ENCODE measurements around the gene SPTLC3.
A peak's percentile ranks its signal among the peaks of the same experiment; 100 is the strongest.

SPTLC3 gene

DNA sequence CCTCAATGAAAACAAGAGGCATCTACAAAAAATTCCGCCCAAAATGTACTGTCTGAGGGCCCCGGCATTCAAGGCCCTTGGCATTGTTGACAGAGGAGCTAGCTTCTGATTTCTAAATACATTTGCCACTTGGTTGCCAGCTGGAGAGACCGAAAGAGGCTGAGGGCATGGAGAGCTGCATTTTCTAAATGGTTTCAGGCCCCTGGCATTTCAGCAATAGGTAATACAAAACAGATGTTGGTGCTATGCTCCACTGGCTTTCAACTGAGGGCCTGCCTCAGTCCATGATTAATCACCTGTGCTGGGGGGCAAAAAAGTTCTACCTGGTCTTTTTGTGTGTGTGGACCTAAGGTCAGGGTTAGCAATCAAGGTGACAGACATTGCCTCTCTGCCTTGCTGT, 132.8 kb downstream of the SPTLC3 start:
- DNase-seq, result peak; percentile 8

DNA sequence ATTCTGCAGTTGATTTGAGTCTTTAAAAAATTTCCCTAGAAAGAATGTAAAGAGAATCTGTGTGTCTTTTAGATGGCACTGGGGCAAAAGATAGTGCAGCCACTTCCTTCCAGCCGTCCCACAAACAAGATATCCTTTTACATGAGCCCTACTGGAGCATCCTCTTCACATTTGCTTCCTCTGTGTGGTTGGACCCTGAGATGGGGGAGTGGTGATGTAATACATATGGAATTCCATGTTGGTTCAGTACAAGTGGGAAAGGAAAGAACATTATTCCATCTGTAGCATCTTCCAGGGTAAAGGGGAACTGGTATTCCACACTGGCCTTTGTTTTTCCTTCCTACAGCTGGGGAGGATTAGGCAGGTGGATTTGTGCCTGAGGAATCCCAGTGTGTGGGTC, 133.4 kb downstream of the SPTLC3 start:
- DNase-seq, result peak; percentile 37

DNA sequence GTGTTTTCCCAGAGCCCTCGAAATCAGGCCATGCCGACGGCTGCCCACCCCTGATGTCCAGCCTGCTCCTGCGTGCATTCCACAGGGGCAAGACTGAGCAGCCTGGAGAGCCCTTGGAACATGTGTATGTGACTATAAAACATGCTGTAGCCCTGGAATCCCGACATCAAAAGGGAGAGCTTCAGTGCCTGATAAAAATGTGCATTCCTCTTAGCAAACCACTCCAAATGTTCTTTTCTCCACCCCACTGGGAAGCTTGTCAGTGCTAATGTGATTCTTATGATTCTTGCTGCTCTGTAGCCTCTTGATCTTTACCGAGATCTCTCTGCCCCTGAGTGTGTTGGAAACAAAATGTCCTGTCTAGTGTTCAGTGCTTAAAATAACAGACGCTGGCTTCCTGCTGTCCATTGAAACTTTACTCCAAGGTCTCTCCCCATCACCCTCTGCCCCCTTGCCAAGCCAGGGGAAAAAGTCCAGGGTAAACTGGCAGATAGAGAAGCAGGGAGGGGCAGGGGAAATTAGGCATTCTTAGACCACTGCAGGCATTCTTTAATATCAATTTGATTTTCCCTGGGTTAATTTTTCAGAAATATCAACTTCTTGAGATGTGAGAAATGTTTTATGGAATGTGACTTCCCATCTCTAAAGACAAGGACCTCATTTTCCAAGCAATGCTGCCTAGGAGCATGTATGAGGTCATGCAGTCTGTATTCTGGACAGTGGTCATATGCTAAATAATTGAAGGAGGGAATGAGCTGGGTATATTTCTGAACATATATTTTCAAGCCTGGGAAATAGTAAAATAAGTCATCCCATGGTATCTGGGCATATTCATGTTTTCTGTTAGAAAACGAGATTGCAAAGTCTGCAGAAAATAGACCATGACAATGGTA, 138.5 kb downstream of the SPTLC3 start:
- peak; percentile 5 for DNase-seq

DNA sequence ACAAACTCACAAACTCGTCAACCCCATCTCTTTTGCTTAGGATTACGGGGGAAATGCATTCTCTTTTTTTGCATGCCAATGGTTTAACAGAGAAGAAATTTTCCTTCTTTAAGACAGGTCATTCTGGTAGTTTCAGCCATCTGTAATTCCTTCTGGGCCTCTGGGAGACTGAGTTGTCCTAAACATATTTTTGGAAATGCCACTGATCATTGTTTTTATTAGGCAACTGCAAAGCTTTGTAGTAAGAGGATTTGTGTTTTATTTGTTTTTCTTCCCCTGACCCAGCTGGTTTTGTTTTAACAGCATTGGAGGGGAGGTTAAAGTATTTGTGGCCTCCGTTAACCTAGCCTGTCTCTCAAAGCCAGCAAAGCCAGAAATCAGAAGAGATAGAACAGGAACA, 139.2 kb downstream of the SPTLC3 start:
- no peak for DNase-seq

DNA sequence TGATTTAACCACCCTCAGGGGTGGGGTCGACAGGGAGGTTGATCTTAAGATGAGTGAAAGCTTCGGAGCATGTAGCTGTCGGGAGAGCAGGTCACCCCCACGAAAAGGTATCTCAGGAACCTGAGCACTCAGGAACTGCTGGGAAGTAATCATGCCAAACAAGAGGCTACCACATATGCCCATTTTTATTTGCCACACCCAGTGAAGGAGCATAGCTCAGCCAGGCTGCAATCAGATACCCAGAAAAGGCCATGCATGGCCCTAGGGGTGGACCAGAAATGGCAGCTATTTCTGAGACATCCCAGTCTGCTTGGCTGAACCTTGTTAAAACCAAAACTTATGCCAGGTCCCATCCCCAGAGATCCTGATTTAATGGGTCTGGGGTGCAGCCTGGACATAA, 139.6 kb downstream of the SPTLC3 start:
- no peak for DNase-seq

DNA sequence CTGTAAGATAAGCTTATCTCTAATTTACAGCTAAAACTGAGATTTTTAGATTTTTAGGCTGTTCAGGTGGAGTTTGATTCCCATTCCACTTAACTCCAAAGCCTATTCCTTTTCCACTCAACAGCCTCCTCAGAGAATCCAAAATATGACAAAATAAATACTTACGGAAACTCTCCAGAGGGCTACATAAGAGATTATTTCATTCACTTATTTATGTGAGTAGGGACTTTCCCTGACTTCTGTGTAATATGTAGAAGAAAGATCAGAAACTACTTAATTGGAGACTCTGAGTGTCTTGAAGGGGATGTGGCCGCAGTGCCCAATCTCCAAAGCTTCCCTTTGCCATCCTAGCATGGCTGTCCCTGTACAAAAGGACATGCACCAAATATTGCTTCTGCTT, 140.2 kb downstream of the SPTLC3 start:
- no peak for DNase-seq

DNA sequence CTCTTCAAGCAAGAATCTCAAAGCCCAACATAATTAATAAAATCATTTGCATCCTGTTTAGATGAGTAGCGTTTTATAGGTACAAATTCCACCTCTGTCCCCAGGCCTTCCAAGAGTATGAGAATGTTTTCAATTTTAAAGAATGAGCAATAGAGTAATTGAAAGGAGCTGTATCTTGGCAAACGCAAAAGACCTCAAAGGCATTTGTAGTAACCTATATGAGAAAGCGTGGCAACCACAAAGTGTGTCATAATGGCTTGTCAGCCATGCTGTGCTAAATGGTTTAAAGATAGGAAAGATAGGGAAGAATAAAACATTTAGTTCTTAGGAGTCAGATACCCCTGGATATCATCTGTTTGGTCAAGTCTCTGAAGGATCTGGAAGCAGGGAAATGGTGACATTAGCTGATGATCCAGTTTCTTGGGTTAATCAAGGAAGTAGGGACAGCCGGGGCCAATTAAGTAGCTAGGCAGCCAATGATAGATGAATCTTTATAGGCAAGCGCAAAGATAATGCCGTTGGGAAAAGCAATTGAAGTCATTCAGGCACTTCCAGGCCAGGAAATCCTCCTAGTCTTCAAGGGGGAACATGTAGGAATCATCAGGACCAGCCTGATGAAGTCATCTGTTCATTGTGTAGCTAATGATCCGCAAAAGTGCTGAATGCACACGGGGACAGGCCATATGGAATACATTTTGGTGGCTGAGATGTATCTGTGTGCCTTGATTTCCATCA, 140.8 kb downstream of the SPTLC3 start:
- peak; percentile 62 for DNase-seq

DNA sequence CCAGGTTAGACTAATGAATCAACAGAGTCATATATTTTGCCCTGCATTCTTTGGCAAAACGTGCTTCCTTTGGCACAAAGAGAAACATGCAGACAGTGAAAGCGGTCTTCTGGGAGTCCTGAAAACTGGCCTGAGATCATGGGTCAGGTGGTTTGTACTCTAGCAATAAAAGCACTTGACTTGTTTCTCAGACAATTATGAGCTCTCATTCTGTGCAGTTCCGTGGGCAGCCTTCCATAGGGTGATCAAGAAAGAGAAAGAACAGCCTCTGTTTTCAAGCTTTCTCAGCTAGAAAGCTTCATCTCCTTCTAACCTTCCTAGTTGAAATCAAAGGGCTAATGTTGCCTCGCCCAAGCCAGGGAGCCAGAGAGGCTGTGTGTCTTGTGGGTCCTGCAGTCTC, 149.6 kb downstream of the SPTLC3 start:
- no peak for DNase-seq

DNA sequence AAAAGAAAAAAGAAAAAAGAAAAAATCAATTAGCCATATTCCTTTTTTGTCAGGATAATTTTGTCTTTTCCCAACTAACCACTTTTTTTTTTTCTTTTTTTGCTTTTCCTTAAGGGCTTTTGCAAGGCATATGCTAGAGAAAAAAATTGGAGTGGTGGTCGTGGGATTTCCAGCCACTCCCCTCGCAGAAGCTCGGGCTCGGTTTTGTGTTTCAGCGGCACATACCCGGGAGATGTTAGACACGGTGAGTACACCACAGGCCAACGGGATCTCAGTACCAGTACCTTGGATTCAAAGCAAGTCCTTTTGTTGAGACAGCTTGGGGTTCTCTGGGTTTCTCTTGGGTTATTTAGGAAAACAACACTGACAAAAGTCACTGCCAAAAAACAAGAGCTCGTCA, 151.1 kb downstream of the SPTLC3 start:
- DNase-seq, result no peak

DNA sequence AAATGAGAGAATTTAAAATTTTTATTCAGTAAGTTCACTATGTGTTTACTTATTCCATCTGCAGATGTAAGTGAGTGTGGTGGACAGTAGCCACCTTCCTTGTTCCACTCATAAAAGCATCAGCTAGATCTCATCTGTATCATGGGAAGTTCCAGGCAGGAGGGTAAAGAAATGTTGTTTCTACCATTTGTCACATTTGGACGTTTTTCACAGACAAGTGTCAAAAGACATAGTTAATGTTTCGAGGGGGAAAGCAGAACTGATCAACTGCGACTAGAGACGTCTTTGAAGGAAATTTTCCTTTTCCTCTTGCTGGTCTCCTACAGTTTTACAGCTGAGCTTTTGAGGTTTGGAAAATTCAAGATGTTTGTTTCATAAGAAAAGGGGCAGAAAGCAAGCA, 156.4 kb downstream of the SPTLC3 start:
- DNase-seq, result no peak

DNA sequence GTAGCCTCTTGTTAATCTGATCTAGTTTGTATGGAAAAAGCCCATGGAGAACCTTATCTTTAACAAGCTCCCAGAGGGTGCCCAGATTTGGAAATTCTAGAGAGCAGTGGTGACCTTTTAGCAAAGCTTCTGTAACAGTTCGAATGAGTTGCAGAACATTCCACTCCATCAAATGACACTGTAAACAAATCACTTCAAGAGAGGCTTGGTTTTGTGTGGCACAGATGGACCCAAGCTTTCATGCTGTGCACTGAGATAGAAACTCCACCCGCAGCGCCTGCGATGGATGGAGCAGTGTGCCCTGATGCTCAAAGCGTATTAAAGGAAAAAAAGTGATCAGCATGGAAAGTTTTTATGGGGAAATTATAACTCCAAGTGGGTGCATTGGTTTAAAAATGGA, 157.2 kb downstream of the SPTLC3 start:
- DNase-seq, result no peak

DNA sequence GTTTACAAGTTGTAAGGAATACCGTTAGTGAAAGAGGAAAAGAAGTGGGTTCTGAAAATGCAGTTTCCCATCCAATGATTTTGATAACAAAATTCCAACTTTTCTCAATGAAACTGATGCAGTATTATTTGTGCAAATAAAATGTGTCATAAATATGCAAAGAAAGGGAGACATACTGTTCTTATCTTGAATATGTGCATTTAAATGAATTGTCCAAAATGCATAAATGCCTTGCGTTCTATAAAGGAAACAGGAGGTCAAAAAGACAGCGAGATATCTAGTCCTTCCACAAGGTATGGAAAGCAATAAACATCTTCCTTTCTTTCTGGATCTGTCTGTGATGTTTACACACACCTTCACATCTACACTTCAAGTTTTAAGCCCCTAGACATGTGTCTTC, 157.7 kb downstream of the SPTLC3 start:
- DNase-seq, result no peak

DNA sequence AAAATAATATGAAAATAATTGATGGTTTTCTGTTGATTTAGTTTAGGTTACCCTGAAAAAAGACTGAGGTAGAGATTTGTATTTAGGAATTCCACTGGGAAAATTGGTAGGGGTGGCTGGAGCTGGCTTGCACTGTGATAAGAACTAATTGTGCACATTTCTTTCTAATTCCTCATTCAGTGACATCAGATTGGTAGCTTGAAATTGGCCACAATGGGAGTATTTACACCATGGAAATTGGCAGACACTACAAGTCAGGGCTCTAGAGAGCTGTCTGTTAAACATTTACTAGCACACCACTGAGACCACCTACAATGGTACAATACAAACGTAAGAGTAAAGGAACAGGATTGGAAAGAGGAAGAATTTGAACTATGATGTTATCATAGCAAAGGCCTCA, 160.3 kb downstream of the SPTLC3 start:
- DNase-seq, result no peak

DNA sequence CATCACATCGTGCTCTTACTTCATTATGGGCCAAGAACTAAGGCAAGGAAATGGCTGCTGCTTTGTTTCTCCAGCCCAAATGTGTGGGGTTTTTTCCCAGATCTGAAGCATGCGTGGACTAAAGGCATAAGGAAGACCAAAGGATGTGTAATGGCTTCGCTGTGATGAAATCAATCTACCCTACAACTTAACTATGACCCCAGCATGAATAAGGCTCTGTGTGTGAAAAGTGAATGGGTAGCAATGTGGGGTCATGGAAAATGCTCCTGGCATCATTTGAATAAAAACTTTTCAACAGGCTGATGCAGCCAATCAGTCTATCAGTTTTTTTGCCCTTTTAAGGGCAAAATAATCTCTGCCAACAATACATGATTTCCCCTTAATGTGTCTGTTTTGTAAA, 162.0 kb downstream of the SPTLC3 start:
- no peak for DNase-seq

DNA sequence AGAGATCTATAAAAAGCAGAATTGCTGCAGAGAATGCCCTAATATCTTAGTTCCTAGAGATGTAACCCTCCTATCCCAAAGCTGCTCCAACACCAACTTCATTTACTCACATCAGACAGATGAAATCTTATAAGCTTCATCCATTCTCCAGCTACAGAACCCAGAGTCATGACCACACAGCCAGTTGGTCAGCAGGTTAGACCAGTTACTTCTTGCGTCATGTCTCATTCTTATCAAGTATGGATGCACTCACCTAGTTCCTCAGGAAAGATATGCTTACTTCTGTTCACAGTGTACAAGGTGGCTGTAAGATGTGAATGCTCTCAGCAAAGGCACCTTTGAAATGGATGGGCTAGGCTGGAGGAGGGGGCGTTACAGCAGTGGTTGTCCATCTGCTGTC, 164.4 kb downstream of the SPTLC3 start:
- no peak for DNase-seq

DNA sequence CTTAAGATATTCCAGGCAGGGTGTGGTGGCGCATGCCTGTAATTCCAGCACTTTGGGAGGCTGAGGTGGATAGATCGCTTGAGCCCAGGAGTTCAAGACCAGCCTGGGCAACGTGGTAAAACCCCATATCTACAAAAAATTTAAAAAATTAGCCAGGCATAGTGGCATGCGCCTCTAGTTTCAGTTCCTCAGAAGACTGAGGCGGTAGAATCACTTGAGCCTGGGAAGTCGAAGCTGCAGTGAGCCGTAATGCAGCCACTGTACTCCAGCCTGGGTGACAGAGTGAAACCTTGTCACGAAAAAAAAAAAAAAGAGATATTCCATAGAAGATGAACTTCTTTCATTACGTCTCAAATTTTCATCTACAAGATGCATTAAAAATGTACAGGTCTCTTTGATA, 165.6 kb downstream of the SPTLC3 start:
- DNase-seq, result no peak

DNA sequence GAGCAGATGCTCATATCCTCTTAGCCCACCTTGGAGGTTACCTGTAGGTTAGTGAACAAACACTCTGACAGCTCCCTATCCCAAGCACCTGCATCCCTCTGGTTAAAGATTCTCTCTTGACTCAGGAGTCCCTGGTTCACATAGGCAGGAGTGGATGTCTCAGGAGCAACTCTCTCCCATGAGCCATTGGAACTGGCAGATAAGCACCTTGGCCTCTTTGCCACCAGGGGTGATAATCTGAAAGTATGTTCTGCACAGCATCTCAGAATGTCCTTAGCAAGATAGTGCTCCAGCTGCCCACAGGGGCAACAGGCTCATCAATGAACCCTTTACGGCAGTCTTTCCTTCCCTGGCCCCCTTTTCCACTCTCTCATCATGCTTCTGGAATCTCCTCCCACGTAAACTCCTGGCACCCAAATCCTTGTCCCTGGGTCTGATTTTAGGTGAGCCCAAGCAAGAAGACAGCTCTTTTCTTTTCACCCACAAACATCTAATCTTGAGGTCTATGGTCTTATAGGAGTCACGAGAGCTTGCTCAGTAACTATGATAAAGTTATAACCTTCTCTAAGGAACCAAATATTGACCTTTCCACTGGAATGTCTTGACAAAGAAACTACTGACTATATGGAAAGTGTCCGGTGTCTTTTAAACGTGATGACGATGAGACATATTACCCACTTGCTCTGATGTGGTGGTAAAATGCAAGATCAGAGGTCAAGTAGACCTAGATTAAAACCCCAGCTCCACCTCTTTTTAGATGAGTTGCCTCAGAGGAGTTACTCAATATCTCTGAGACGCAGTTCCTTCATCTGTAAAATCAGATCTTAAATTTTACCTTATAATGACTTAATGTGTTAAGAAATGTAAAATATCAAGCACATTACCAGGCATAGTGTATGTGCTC, 172.5 kb downstream of the SPTLC3 start:
- DNase-seq, result no peak

DNA sequence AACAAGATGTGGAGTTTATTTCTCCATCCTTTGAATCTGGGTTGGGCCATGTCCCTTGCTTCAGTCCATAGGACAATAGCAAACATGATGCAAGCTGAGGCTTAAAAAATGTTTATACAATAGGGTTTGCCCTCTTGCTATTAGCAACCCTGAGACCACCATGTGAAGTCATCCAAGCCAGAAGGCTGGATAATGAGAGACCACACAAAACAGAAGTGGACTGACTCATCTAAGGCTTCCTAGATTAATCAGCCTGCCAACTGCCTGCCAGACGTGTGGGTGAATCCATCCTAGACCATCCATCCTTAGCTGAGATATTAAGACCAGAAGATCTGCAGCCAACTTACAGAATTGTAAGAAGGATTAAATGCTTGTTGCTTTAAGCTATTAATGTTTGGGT, 174.2 kb downstream of the SPTLC3 start:
- DNase-seq, result no peak

DNA sequence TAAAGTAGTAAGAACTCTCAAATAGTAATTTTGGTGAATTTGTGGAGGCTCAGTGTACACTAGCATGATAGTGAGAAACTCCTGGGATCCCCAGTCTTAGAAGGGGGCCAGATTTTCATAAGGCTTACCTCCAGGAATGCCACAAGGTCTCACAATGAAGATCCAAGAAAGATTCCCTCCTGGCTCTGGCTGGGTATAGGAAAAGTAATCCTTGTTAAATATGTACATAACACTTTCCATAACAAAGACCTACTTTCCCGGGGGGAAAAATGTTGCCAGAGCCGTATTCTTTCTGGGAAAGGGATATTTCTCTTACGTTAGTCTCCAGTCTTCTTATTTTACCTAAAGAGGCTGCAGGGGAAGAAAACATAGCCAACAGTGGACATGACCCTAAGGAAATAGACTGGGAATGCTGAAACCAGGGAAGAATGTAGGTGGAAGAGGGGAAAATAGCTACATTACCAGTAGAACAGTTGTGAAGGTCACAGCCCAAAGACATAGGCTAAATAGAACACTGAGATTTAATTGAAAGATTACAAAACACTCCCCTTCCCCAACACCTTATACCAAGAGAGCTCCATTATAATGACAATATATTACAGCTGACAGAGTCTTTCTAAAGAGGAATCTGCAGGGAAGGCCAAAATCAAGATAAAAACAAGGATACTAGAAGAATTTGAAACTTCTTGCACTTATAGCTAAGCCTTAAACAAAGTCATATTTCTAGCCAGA, 177.4 kb downstream of the SPTLC3 start:
- DNase-seq, result no peak

DNA sequence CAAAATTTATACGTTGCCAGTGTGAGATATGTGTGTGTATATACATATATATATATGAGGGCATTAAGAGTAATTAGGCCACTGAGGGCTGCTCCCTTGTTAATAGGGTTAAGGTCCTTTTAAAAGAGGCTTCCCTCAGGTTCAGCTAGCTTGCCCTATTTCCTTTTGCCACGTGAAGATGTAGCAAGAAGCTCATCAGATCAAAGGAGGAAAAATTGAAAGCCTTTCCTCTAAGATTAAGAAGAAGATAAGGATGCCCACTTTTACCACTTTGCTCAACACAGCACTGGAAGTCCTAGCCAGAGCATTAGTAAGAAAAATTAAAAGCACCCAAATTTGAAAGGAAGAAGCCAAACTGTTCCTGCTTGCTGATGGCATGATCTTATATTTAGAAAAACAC, 179.1 kb downstream of the SPTLC3 start:
- no peak for DNase-seq

DNA sequence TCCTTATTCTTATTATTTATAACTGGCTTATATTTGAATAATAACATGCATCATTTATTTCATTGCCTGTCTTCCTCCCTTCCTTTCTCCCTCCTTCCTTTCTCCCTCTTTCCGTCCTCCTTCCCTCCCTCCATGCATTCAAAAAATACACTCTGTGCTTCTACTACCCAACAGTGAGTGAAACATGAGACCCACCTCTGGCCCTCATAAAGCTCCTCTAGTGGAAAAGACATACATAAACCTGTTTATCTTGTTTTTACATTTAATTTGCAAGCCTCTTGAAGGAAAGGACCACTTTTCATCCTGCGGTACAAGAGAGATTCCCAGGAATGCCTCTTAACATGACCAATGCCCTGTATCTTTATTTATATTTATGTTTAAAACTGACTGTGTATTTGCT, 190.5 kb downstream of the SPTLC3 start:
- DNase-seq, result no peak

DNA sequence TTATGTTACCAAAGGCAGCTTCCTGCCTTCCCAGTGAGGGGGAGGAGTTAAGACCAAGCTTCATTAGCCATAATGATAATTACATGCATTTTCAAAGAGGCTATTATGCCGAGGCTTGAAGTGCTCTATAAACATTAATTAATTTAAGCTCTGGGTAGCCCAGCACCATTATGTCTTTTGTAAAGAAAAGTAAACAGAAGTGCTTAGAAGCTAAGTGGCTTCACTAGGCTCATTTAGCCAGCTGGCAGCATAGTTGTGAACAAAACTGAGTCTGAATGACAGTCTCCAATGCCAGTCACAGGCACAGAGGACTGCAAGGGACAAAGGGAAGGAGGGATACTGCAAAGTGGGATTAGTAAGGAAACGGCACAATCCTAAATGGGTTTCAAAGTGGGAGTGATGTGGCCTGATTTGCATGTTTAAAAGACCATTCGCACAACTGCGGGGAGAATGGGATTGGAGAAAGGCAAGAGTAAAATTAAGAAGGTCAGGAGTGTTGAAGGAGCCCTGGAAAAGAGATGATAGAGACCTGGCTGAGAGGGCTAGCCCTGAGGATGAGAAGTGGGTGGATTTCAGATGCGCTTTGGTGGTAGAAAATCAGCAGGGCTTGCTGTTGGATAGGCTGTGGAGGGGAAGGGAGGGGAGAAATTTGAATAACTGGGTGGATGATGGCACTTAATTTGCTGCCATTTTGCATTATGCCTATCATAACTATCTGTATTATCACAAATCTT, 192.2 kb downstream of the SPTLC3 start:
- no peak for DNase-seq

Data from fibroblast of skin of abdomen (primary cell).